ELR (cell line): Measurements from ENCODE around the gene CARMIL3.

Experiments
- DNase-seq: peaks from one replicate; pipeline ENCODE4 v3.0.0-alpha.2; 2015; ENCODE audit warnings: low read depth

CARMIL3 gene

DNA sequence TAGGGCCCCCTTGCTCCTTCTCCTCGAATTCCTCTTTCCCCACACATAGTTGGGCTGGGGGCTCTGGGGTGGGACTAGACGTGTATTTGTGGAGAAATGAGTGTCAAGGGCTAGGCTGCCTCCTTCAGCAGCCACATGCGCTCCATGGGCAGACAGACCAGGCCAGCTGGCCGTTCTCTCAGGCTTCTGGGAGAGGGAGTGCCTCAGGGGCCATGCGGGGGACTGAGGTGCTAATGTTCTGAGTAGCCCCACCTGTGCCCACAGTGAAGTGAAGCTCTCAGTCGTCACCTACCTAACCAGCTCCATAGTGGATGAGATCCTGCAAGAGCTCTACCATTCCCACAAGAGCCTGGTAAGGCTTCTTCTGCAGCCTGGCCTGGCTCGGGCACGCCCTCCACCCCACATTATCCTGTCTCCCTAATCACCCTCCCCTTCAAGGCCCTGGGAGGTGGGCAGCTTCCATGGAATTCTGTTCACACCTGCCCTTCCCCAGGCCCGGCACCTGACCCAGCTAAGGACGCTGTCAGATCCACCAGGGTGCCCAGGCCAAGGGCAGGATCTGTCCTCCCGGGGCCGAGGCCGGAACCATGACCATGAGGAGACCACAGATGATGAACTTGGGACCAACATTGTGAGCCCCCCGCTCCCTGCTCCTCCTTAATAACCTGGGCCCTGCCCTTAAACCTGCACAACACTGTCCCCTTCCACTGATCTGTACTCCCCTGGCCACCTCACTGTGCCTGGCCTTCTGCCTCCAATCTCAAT lies 10.6 kb downstream of the CARMIL3 start:
- no peak for DNase-seq

DNA sequence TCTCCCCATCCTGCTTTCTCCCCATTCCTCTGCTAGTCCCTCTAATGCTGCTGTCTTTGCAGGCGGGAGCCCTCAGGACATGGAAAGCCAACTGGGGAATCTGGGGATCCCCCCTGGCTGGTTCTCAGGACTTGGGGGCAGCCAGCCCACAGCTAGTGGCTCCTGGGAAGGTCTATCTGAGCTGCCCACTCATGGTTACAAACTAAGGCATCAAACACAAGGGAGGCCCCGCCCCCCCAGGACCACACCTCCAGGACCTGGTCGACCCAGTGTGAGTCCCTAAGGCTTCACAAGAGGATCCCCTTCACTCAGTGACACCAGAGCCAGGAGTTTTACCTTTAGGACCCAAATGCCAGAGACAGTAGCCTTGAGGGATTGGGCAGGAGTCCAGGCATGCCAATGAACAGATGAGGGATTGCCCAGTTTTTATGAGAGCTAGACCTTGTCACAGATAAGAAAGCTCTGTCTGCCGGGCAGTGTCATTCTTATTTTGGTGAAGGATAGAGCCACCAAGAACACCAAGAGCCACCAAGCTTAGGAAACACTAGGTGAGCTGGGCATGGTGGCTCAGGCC lies 11.5 kb downstream of the CARMIL3 start:
- DNase-seq, result no peak

GRCh38 chr14:24064091-24064795 lies 12.4 kb downstream of the CARMIL3 start:
- no peak for DNase-seq

DNA sequence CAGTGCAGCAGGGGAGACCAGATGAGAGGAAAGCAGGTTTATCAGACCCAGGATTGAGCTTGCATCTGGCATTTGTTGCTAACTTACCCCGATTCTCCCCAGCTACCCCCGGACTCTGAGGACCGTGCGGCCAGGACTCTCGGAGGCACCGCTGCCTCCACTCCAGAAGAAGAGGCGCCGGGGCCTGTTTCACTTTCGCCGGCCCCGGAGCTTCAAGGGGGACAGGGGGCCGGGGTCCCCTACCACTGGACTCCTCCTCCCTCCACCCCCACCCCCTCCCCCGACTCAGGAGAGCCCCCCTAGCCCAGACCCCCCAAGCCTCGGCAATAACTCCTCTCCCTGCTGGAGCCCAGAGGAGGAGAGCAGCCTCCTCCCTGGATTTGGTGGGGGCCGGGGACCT lies 13.0 kb downstream of the CARMIL3 start:
- no peak for DNase-seq

GRCh38 chr14:24065408-24065807 lies 13.6 kb downstream of the CARMIL3 start:
- no peak for DNase-seq

- no peak for DNase-seq
These were observed 14.8 kb downstream of the CARMIL3 start for GRCh38 chr14:24066496-24067132.

GRCh38 chr14:24067133-24068082 lies 15.6 kb downstream of the CARMIL3 start:
- no peak for DNase-seq

DNA sequence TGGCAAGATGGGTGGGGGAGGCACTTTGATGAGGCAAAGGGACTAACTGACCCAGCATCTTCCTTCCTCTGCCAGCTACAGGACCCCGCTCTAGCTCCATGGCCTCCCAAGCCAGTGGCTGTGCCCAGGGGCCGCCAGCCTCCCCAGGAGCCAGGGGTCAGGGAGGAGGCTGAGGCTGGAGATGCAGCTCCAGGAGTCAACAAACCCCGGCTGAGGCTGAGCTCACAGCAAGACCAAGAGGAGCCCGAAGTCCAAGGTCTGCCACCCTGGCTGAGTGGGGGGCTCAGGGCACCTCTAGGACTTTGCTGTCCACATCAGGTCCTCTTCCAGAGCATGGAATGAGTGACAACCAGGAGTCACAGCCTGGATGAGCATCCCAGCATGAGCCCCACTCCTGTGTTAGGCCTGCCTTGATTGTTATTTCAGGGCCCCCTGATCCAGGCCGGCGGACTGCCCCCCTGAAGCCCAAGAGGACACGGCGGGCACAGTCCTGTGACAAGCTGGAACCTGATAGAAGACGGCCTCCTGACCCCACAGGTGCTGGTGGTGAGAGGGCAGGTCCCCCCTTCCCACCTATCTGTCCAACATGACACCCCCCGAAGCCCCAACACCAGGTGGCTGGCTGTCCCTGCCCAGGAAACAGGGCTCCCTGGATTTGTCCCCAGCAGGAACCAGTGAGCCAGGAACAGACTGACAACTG lies 17.1 kb downstream of the CARMIL3 start:
- no peak for DNase-seq

- no peak for DNase-seq
These were observed 17.6 kb downstream of the CARMIL3 start for GRCh38 chr14:24069411-24069735.

DNA sequence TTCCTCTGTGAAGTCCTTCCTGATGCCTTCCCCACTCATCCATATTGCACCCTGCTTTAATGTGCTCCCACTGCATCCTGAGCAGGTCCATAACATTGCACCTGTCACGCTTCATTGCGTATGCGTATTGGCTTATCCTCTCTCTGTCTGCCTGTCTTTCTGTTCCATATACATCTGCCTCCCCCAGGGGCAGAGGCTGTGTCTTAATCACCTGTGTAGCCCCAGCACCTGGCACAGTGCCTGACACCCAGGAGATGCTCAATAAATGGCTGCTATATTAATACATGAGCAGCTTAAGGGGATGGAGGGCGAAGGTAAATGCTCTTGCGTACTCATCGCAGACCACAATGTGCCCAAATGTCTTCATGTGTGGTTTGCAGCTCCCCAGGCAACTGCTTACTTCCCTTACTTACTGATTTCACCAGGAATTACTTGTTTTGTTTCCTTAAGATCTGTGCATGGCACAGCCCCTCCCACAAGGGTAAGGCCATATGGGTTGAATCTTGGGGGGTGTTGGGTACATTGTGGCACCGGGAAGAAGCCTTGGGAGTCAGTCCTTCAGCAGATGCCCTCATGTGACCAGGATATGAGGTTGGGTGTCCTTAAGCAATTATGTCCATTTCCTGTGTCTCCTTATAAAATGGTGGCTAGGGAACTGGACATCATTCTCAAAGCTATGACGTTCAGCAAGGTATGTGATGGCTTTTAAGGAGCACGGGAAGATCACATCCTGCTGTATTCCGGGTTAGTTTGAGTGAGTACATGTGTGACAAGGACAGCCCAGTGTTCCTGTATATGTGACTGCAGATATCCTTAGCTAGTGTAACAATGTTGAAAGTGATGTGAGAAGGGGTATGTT lies 18.7 kb downstream of the CARMIL3 start:
- DNase-seq, result no peak

DNA sequence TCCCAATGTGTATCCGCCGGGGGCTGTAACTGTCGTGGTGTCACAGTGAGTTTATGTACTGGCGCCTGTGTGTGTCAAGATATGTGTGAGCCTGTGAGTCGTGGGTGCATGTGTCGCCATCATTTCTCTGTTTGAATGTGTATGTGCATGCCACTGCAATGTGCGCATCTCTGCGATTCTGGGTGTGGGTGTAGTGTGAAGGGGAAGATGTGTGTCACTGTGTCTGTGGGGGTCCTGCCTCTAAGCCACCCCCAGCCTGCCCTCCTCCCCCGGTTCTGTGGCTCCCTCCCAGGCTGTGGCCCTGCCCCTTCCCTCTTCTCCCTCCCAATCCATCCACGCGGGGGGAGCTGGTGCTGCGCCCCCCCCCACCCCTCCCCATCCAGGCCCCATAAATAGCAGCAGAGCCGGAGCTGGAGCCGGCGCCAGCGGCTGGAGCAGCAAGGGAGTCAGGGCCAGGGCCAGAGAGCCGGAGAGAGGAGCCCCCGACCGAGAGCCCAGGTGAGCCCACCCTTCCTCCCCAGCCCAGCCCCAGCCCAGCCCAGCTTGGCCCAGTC lies 19.4 kb downstream of the CARMIL3 start, which contains the start of gene CPNE6:
Gene CPNE6 (plus strand): TSS at position 419 of the 554 bp plus-strand sequence. CDS start 1,375 bp downstream, outside the sequence.
- DNase-seq, result no peak

DNA sequence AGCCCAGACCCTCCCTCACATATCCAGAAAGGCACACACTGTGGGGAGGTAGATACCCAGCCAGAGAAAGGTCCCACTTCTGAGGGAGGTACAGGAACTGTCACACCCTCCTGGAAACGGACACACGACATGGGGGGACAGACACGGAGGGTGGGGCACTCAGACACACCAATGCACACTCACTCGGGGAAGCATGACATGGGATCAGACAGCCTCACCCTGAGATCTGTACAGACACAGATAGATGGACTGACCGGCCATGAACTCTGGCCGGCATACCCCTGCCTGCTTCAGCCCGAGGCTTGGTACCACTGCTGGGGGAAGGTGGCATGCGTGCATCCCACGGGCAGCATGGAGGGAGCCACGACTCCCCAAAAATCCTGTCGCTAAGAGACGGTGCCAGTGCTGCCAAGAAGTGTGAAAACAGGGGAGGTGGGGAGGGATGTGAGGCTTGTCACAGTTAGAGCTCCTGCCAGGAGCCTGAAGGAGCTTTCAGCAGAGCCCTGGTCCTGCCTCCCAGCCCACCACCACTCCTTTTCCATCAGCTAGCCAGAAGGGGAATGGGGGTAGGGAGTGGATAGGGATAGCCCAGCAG lies 20.1 kb downstream of the CARMIL3 start:
- no peak for DNase-seq

DNA sequence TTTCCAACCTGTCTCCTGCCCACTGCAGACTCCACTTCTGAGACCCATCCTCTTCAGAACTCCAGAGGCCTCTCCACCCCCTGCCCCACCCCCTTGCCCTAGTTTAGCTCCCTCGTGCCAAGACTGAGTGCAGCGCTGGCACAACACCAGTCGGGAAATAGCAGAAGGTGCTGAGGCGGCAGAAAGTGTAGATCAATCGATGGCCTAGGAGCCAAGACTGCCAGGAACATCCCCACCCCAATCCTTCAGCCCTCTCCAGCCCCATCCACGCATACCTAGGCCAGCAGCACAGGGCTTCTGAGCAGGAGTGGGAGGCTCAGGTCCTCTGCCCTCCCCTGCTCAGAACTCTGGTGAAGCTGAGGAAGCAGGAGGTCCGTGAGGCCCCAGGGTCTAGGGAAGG lies 20.6 kb downstream of the CARMIL3 start:
- DNase-seq, result no peak

- no peak for DNase-seq
These were observed 21.4 kb downstream of the CARMIL3 start for GRCh38 chr14:24072881-24073877.

- no peak for DNase-seq
These were observed 23.0 kb downstream of the CARMIL3 start for GRCh38 chr14:24074625-24075484.

DNA sequence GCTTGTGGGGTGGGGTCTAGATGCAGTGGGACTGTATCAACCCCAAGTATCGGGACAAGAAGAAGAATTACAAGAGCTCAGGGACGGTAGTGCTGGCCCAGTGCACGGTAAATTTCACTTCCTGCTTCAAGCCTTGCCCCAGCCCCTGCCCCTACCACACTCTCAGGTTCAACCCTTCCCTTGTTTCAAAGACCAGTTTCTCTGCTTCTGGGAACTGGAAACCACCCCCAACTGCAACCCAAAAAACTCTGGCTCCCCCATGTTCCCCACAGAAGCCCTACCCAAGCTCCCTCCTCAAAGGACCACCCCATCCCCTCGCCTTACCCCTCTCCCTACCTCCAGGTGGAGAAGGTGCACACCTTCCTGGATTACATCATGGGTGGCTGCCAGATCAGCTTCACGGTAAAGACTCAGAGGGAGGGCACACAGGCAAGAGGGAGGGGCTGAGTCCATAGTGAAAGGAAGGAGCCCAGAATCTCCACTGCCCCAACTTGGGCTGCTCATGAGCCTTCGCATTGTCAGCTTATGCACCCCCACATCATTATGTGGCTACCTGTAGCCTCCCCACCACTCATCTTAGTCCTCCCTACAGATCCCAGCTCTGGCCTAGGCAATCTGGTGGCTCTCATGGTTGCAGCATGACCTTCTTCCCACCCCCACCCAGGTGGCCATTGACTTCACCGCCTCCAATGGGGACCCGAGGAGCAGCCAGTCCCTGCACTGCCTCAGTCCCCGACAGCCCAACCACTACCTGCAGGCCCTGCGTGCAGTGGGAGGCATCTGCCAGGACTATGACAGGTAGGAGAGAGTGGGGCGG lies 23.9 kb downstream of the CARMIL3 start:
- no peak for DNase-seq
